NAMALWA (cell line): ENCODE measurements around the gene DDR2.

ENCODE experiments used
- DNase-seq: peaks from one replicate; pipeline ENCODE4 v3.0.0-alpha.2; 2015; ENCODE audit warnings: low spot score

Gene DDR2

GRCh38 chr1:162629651-162630050 lies 2.6 kb upstream of the DDR2 start:
- DNase-seq: no peak

- no peak for DNase-seq
Observed at GRCh38 chr1:162631546-162632191, 595 bp upstream of the DDR2 start.

- no peak for DNase-seq
Observed at GRCh38 chr1:162632698-162633080, 425 bp downstream of the DDR2 start.

- DNase-seq: no peak
Observed at GRCh38 chr1:162633081-162633762, 958 bp downstream of the DDR2 start.

GRCh38 chr1:162635418-162635817 lies 3.2 kb downstream of the DDR2 start:
- DNase-seq: no peak

- DNase-seq: no peak
Observed at GRCh38 chr1:162639718-162640117, 7.5 kb downstream of the DDR2 start.

- no peak for DNase-seq
Observed at GRCh38 chr1:162641114-162641513, 8.8 kb downstream of the DDR2 start.

- no peak for DNase-seq
Observed at GRCh38 chr1:162644986-162645314, 12.7 kb downstream of the DDR2 start.

GRCh38 chr1:162645666-162646065 lies 13.4 kb downstream of the DDR2 start:
- DNase-seq: no peak

- no peak for DNase-seq
Observed at GRCh38 chr1:162649583-162649982, 17.3 kb downstream of the DDR2 start.

- no peak for DNase-seq
Observed at GRCh38 chr1:162654915-162655620, 22.8 kb downstream of the DDR2 start.

- DNase-seq: no peak
Observed at GRCh38 chr1:162656266-162656665, 24.0 kb downstream of the DDR2 start.

- DNase-seq: no peak
Observed at GRCh38 chr1:162660574-162660973, 28.3 kb downstream of the DDR2 start.

GRCh38 chr1:162661336-162661735 lies 29.1 kb downstream of the DDR2 start:
- DNase-seq: no peak

GRCh38 chr1:162662013-162662412 lies 29.7 kb downstream of the DDR2 start:
- no peak for DNase-seq

GRCh38 chr1:162663086-162663485 lies 30.8 kb downstream of the DDR2 start:
- DNase-seq: no peak

- DNase-seq: no peak
Observed at GRCh38 chr1:162663589-162664106, 31.4 kb downstream of the DDR2 start.

GRCh38 chr1:162666006-162666645 lies 33.9 kb downstream of the DDR2 start:
- no peak for DNase-seq

- no peak for DNase-seq
Observed at GRCh38 chr1:162667381-162668080, 35.3 kb downstream of the DDR2 start.

- DNase-seq: no peak
Observed at GRCh38 chr1:162670928-162671663, 38.8 kb downstream of the DDR2 start.

GRCh38 chr1:162671664-162672410 lies 39.6 kb downstream of the DDR2 start:
- no peak for DNase-seq
